GM18505 (cell line): ENCODE results near the gene FOXK2.
"Not testable (repeated sequence)": the region's sequence is repeated elsewhere in the genome, so short reads cannot be mapped to it uniquely, and the experiment has no call there.

Source experiments
- ATAC-seq: cut with Tn5 transposase; IDR thresholded peaks from one replicate; pipeline ENCODE4 v1.9.1; 2021; ENCODE audit not compliant: unreplicated experiment
- POLR2A ChIP-seq: IDR thresholded peaks from 4 replicates; pipeline ENCODE4 v1.6.1; 2011; ENCODE audit warnings: borderline replicate concordance; ENCODE audit not compliant: insufficient read depth, insufficient read length; ENCODE audit errors: extremely low read depth

The FOXK2 gene

DNA sequence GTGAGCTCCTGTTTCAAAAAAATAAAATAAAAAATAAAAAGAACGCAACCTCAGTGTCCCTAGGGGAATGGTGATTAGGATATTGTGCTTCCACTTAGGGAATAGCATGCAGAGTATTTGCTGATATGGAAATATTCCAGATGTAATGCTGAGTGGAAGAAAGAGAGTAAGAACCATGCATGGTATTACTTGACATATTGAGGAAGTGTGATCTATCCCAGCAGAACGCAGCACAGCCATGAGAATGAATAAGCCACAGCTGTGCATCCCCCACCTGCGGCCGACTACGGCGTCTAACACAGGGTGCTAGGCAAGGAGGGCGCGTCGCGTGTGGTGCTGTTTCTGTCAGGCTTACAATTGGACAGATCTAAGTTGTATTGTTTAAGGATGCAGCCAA is 49.5 kb downstream of the FOXK2 start:
- no peak for TF ChIP-seq POLR2A
- ATAC-seq = no peak

DNA sequence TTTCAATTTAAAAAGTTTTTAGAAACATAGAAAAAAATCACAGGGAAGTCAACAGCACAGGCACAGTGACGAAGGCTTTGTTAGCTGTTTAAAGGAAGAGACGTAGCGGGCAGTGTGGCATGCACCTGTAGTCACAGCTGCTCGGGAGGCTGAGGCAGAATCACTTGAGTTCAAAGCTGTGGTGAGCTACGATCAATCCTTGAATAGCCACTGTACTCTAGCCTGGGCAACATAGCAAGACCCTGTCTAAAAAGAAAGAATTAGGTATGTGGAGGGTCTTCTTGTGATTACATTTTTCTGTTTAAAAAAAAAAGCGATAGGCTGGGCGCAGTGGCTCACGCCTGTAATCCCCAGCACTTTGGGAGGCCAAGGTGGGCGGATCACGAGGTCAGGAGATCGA is 50.1 kb downstream of the FOXK2 start:
- no peak for TF ChIP-seq POLR2A
- ATAC-seq = no peak

- TF ChIP-seq POLR2A = no peak
- ATAC-seq = no peak
Observed at GRCh38 chr17:82570277-82570676, 50.7 kb downstream of the FOXK2 start.

DNA sequence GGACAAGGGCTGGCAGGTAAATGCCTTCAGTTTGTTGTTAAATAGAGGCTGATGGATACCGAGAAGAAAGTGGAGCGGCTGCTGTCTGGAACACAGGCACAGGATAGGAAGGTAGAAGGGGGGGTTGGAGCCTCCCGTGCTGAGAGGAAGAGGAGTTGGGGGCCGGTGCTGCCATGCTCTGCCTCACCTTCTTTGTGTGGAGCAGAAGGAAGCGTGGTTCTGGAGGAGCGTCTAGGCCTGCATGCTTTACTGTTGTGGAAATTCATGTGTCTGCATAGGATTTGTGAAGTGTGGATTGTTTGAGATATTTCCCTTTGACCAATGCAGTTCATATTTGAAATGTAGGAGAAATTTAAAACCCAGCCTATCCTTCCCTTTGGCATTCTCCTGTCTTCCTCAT is 52.3 kb downstream of the FOXK2 start:
- ATAC-seq = no peak
- TF ChIP-seq POLR2A = no peak

DNA sequence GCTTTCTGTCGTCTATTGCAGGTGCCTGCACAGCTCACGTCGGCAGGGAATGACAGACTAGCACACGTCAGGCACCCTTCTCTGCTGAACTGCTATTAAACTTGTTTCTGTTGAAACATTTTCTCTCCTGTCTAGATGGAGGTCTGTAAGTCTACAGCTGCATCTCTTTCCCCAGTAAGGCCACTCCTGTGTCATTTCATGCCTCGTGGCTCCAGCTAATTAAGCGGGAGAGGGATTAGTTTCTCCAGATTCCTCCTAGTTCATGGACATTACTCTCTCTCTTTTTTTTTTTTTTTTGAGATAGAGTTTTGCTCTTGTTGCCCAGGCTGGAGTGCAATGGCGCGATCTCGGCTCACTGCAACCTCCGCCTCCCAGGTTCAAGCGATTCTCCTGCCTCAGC is 54.5 kb downstream of the FOXK2 start:
- no peak for TF ChIP-seq POLR2A
- ATAC-seq = no peak

DNA sequence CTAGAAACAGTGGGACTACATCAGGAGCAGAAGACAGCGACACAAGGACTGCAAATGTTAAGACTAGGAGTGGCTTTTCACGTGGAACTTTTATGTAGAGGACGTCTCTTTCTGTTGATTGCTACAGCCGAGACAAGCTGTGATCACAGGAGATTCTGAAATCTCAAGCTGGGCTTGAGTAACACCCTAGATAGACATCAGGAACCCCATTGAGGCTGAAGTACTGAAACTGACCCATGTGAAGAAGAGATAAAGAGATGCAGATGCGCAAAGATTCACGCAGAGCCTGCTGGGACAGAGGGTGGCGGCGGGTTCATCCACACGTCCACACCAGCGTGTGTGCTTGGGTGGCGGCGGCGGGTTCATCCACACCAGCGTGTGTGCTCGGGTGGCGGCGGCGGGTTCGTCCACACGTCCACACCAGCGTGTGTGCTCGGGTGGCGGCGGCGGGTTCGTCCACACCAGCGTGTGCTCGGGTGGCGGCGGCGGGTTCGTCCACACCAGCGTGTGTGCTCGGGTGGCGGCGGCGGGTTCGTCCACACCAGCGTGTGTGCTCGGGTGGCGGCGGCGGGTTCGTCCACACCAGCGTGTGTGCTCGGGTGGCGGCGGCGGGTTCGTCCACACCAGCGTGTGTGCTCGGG is 56.2 kb downstream of the FOXK2 start:
- not testable (repeated sequence) for ATAC-seq

DNA sequence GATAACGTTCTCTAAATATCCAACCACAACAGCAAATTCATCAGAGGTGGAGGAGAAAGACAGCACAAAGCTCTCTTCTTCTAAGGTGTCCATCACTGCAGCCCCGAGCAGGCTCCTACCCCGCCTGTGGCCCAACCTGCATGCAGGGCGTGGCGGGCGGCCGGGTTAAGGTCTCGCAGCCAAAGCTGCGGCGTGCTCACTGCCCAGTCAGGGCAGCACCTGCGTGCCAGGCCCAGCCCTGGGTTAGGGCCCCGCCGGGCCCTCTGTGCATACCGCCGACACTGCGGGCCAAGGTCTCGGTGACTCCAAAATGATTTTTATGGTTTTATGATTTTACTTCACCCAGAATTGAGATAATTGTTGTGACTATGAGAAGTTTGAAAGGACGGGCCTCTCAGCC is 57.8 kb downstream of the FOXK2 start:
- TF ChIP-seq POLR2A = no peak
- no peak for ATAC-seq

DNA sequence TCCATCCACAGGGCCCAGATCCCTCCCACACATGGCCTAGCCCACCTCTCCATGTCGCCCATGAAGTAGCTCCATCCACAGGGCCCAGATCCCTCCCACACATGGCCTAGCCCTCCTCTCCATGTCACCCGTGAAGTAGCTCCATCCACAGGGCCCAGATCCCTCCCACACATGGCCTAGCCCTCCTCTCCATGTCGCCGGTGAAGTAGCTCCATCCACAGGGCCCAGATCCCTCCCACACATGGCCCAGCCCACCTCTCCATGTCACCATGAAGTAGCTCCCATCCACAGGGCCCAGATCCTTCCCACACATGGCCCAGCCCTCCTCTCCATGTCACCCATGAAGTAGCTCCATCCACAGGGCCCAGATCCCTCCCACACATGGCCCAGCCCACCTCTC is 60.4 kb downstream of the FOXK2 start:
- ATAC-seq = not testable (repeated sequence)

DNA sequence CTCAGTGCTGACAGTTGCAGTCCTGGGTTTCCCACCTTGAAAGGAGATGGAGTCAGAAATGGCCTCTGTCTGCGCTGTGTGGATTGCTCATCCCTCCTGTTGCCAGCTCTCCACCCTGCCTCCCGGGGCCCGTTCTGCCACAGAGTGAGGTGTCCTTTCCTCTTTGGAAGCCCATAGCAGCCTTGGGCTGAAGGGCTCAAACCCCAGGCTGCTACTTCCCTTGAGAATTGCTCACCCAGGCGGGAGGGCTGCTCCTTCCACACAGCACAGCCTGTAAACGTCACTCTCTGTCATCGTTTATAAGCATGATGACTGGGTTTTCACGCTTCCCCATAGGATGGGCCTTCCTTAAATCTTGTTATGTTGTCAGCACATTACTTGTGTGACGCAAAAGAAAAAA is 62.7 kb downstream of the FOXK2 start:
- no peak for TF ChIP-seq POLR2A

DNA sequence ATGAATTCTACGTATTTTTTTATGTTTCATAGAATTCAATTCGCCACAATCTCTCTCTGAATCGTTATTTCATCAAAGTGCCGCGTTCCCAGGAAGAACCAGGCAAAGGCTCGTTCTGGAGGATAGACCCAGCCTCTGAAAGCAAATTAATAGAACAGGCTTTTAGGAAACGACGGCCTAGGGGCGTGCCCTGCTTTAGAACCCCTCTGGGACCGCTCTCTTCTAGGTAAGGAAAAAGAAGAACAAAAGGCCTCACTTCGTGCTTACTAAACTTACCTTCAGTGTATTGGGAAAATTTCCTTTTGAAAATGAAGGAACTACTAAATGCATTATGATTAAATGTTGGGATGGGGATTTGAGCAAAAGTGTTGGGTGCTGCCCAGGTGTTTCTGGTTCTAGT is 63.2 kb downstream of the FOXK2 start:
- no peak for ATAC-seq
- TF ChIP-seq POLR2A = no peak

More for the DNA sequence above, 62.7 kb downstream of the FOXK2 start:
- ATAC-seq = no peak

- TF ChIP-seq POLR2A = no peak
Observed at GRCh38 chr17:82583720-82584234, 64.2 kb downstream of the FOXK2 start.

DNA sequence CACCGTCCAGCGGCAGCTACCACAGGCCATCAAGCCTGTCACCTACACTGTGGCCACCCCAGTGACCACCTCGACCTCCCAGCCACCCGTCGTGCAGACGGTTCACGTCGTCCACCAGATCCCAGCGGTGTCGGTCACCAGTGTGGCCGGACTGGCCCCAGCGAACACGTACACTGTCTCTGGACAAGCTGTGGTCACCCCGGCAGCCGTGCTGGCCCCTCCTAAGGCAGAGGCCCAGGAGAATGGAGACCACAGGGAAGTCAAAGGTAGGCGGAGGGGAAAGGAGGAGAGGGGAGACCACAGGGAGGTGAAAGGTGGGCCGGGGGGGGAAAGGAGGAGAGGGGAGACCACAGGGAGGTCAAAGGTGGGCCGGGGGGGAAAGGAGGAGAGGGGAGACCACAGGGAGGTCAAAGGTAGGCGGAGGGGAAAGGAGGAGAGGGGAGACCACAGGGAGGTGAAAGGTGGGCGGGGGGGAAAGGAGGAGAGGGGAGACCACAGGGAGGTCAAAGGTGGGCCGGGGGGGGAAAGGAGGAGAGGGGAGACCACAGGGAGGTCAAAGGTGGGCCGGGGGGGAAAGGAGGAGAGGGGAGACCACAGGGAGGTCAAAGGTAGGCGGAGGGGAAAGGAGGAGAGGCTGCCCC is 66.5 kb downstream of the FOXK2 start:
- not testable (repeated sequence) for ATAC-seq

More at GRCh38 chr17:82583720-82584234, 64.2 kb downstream of the FOXK2 start:
- no peak for ATAC-seq

GRCh38 chr17:82586576-82587233 is 67.2 kb downstream of the FOXK2 start:
- no peak for ATAC-seq
- TF ChIP-seq POLR2A = no peak

GRCh38 chr17:82587234-82588086 is 67.9 kb downstream of the FOXK2 start:
- no peak for ATAC-seq
- TF ChIP-seq POLR2A = no peak
